ENCODE measurements around the gene NFX1.
"Not testable (repeated sequence)": the region's sequence is repeated elsewhere in the genome, so short reads cannot be mapped to it uniquely, and the experiment has no call there.

The NFX1 gene

DNA sequence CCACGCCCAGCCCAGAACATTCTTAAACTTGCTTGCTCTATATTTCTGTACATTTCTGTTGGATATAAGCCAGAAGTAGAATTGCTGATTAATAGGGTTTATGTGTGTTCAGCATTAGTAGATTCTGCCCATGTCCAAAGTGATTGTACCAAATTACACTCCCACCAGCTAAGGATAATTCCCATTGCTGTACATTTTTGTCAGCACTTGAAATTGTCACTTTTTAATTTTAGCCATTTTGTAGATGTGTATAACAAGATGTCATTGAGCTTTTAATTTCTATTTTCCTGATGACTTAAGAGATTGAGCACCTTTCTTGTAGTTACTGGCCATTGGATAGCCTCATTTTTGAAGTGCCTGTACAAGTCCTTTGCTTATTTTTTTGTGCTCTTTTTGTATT lies 65.6 kb downstream of the NFX1 start:
- no peak for DNase-seq (ENCODE audit: low read depth, low spot score)

DNA sequence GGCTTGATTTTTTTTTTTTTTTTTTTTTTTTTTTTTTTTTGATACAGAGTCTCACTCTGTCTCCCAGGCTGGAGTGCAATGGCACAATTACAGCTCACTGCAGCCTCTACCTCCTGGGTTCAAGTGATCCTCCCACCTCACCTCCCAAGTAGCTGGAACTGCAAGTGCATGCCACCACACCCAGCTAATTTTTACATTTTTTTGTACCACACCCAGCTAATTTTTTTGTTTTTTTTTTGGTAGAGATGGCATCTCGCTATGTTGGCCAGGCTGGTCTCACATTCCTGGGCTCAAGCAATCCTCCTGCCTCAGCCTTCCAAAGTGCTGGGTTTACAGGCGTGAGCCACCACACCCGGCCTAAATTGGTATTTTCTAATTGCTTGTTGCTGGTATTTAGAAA lies 68.3 kb downstream of the NFX1 start:
- DNase-seq (ENCODE audit: low read depth, low spot score) = not testable (repeated sequence)

DNA sequence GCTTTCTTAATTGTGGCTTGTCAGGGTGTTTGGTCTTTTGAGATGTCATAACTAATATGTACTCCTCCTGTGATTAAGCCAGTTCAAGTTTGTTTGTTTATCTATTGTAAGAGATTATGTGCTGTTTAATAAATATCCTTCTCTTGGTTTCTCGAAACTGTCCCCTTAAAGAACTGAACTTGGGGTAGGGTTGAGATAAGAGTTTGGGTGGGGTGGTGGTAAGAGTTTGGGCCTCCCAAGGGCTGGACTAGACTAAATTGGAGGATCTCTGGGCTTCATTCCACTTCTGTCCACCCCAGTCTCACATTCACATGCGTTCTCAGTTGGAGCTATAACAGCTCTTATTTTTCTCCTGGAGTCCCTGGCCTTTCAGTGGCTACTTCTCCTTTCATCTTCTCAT lies 73.8 kb downstream of the NFX1 start:
- no peak for DNase-seq (ENCODE audit: low read depth, low spot score)

DNA sequence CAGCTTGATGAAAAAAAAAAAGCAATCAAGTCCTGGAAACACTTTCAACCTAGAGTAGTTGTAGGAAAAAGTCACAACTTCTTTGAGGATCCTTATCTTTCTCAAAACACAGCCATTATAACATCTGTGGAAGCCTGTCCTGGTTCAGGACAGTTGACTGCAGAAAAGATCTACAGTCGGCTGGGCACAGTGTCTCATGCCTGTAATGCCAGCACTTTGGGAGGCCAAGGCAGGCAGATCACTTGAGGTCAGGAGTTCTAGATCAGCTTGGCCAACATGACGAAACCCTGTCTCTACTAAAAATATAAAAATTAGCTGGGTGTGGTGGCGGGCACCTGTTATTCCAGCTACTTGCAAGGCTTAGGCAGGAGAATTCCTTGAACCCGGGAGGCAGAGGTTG lies 74.5 kb downstream of the NFX1 start:
- DNase-seq (ENCODE audit: low read depth, low spot score) = not testable (repeated sequence)

DNA sequence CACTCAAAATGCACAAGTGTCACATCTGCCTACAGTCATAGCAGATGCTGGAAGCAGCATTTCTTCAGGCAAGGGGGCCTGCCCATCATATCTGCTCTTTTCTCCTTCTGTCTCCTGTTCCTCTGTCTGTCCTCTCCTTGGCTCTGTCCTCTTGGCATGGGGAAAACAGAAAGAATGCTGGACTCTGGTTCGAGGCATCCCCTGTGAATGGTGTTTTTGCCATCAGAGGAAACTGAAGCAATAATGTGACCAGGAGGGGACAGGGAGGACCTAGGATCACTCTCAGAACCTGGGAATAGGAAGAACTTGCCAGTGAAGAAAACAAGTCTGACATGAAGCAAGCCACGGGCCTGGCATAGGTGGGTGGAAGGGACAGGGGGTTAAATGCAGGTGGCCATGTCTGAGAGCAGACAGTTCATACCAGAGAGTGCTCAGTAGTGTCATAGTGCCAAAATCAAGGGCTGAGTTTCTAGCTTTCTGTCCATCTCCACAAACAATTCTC lies 76.7 kb downstream of the NFX1 start:
- DNase-seq (ENCODE audit: low read depth, low spot score) = no peak

DNA sequence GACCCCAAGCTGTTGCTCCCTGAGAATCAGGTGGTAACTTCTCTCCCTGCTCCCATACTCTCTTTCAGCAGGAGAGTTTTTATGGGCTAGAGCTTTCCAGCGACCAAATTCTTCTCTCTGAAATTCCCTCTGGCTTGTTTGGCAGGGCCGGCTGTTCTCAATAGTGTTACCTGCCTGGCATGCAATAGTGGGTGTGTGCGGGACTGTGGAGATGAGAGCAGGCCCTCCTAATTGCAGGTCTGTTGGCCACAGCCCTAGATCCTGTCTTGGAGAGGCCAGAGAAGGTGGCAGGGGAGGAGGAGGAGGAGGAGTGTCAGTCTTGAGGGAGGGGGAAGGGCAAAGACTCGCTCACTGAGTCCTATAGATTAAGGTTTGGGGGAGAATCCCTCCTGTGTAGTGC lies 82.6 kb downstream of the NFX1 start:
- no peak for DNase-seq (ENCODE audit: low read depth, low spot score)

- no peak for DNase-seq (ENCODE audit: low read depth, low spot score)
Observed at GRCh38 chr9:33374190-33374589, 83.9 kb downstream of the NFX1 start.

- DNase-seq (ENCODE audit: low read depth, low spot score) = peak; percentile 86
Observed at GRCh38 chr9:33374634-33375237, 84.4 kb downstream of the NFX1 start.

GRCh38 chr9:33375238-33375840 lies 85.0 kb downstream of the NFX1 start:
- peak; percentile 55 for DNase-seq (ENCODE audit: low read depth, low spot score)

- DNase-seq (ENCODE audit: low read depth, low spot score) = no peak
Observed at GRCh38 chr9:33375841-33376321, 85.6 kb downstream of the NFX1 start.

GRCh38 chr9:33377089-33377715 lies 86.9 kb downstream of the NFX1 start:
- DNase-seq (ENCODE audit: low read depth, low spot score) = no peak

DNA sequence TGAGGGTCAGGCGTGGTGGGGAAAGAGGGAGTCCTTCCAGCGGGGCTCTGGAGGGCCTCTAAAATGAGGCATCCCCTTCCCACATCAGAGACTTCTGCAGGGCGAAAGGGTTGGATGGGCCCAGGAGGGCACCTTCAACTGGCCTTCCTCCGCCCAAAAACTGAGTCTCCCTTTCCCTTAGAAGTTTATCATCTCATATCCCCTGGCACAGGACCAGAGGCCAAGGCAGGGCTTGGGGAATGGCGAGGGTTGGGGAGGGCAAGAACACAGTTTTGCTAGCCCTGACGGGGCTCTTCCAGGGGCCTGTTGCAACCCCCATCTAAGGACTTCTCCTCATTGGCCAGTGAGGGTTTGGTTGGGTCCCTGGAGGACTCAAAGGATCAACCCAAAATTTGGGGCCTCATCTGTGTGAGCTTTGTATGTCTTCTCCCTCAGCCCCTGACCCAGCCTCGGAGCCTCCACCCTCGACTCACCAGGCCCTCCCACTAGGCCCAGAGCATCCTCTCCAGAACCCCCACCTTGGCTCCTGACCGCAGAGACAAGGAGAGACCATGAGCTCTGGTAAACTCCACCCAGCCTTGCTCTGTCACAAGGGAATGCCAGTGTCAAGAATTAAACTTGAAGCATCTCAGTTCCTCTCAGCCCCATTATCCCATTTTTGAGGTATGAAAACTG lies 87.9 kb downstream of the NFX1 start:
- DNase-seq (ENCODE audit: low read depth, low spot score) = no peak

DNA sequence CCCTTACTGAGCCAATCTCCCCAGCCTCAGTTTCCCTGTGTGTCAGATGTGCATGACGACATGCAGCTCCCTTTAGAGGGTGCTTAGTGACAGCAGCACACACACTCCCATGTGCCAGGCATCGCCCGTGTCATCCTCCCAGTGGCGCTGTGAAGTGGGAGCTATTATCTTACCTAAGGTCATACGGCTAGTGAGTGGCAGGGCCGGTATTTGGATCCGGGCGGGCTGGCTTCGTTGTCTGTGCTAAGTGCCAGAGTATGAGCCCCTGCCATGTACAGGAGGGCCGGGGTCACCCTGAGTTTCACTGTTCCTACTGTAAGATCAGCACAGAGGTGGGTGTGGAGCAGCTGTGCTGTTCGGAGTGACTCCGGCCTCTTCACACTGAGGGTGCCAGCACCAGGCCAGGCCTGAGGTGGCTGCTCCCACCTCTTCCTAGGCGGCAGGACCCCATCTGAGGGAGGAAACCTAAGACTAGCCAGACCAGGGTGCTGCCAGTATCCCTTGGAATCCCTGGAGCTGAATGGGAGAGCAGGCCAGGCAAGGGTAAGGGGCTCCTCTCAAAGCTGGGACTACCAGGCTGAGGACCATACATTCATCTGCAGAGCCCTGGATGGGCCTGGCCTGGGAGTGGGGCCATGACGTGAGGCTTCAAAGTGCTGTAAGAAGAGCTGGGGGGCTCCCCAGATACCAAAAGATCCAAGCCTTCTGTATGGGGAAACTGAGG lies 89.5 kb downstream of the NFX1 start:
- no peak for DNase-seq (ENCODE audit: low read depth, low spot score)

GRCh38 chr9:33380390-33381094 lies 90.2 kb downstream of the NFX1 start:
- no peak for DNase-seq (ENCODE audit: low read depth, low spot score)

GRCh38 chr9:33381231-33381791 lies 91.0 kb downstream of the NFX1 start:
- DNase-seq (ENCODE audit: low read depth, low spot score) = no peak

GRCh38 chr9:33382397-33382796 lies 92.1 kb downstream of the NFX1 start:
- DNase-seq (ENCODE audit: low read depth, low spot score) = not testable (repeated sequence)

GRCh38 chr9:33383396-33383795 lies 93.1 kb downstream of the NFX1 start:
- not testable (repeated sequence) for DNase-seq (ENCODE audit: low read depth, low spot score)

- DNase-seq (ENCODE audit: low read depth, low spot score) = not testable (repeated sequence)
Observed at GRCh38 chr9:33385536-33385935, 95.2 kb downstream of the NFX1 start.

GRCh38 chr9:33385979-33386640 lies 95.8 kb downstream of the NFX1 start:
- DNase-seq (ENCODE audit: low read depth, low spot score) = not testable (repeated sequence)

DNA sequence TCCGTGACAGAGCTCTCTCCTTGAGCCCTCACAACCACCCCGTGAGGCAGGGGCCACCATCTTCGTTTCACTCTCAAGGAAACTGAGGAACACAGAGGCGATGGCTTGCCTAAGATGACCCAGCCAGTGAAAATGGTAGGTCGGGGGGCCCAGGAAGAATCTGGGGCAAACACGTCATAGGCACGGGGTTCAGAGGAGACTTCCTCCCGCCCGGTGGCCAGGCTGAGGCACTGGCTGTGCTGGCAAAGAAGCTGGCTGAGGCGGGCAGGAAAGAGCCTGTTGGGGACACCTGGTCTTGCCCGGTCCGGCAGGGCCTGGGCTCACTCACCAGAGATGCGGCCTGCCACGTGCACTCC lies 96.3 kb downstream of the NFX1 start:
- DNase-seq (ENCODE audit: low read depth, low spot score) = not testable (repeated sequence)

Measured in astrocyte of the hippocampus (primary cell).